Colonic mucosa (tissue), 4 donors: Measurements from ENCODE around the gene IL1RL1. TPM values are rescaled to one million over a fixed set of nuclear protein-coding genes. Genes with fewer than 3 reads are reported as not detected.

ENCODE experiments used
- DNase-seq: peaks from one replicate; pipeline ENCODE4 v3.0.0-alpha.2; 2020
- H3K27ac ChIP-seq: fragments of 200-600 bp; one replicate; pipeline ENCODE4 v1.8.0; 2021
- H3K27me3 ChIP-seq: fragments of 200-600 bp; one replicate; pipeline ENCODE4 v1.8.0; 2021
- H3K36me3 ChIP-seq: fragments of 200-600 bp; one replicate; pipeline ENCODE4 v1.8.0; 2021
- H3K4me1 ChIP-seq: fragments of 200-600 bp; one replicate; pipeline ENCODE4 v1.8.0; 2021; ENCODE audit warnings: mild to moderate bottlenecking
- H3K4me3 ChIP-seq: fragments of 200-600 bp; one replicate; pipeline ENCODE4 v1.8.0; 2021
- H3K9ac ChIP-seq, 2 donors: one replicate each; pipeline ENCODE4 v1.7.0; 2013; ENCODE audit warnings: control low read depth in 2 of 2, low read depth in 2 of 2, low read length in 2 of 2
- H3K9me3 ChIP-seq: fragments of 200-600 bp; one replicate; pipeline ENCODE4 v1.8.0; 2021
- CTCF ChIP-seq: fragments of 200-600 bp; IDR thresholded peaks from one replicate; pipeline ENCODE4 v1.8.0; 2022; ENCODE audit warnings: antibody characterized with exemption, mild to moderate bottlenecking
- intact Hi-C: fragments of 100-400 bp; cut with DNase I; formaldehyde crosslinking; loops from one replicate; pipeline ENCODE4 v1.14.1; 2022
- total RNA-seq, 2 donors: library from RNA; stranded (reverse); fragmentation: NEBNext Ultra II Directional in 1 of 2; extraction: Animal tissue kit (Norgen Biotek cat#: 25700) in 1 of 2; gene quantifications; one replicate each; pipeline ENCODE4 v1.2.1, GENCODE V29; 2021
- donor health status: healthy.
- donor health status: DM: no; HTN: no; CAD: no.
- donor health status: DM: no; HTN: no; CAD: no.

Gene IL1RL1
- total RNA-seq, 2 donors from 2014 or later = 1.2 to 2.1 TPM

GRCh38 chr2:102386867-102387541 lies 75.6 kb downstream of the IL1RL1 start:
- Histone ChIP-seq H3K36me3 (no peaks in the 10 kb centered on the region), H3K4me1 (no peaks in the 10 kb centered on the region), H3K9ac (no peak overlapping the region), H3K27ac (no peak overlapping the region), H3K4me3 (no peak overlapping the region), H3K27me3 (no peaks in the 10 kb centered on the region), H3K9me3 (no peaks in the 10 kb centered on the region)
- no peak for TF ChIP-seq CTCF
- intact Hi-C loops = no loop called here
- DNase-seq = no peak

- no peaks in the 10 kb centered on the region for H3K36me3 ChIP-seq
- intact Hi-C loops = no loop called here
Observed at GRCh38 chr2:102387763-102388546, 76.6 kb downstream of the IL1RL1 start.

GRCh38 chr2:102391565-102391964 lies 80.2 kb downstream of the IL1RL1 start:
- intact Hi-C loops = no loop called here
- TF ChIP-seq CTCF = no peak

More at GRCh38 chr2:102387763-102388546, 76.6 kb downstream of the IL1RL1 start:
- no peaks in the 10 kb centered on the region for H3K4me1 ChIP-seq
- TF ChIP-seq CTCF = no peak
- no peak overlapping the region for H3K9ac ChIP-seq
- H3K4me3 ChIP-seq = no peak overlapping the region
- no peak overlapping the region for H3K27ac ChIP-seq
- H3K9me3 ChIP-seq = no peaks in the 10 kb centered on the region
- no peaks in the 10 kb centered on the region for H3K27me3 ChIP-seq
- no peak for DNase-seq

GRCh38 chr2:102392096-102392495 lies 80.7 kb downstream of the IL1RL1 start:
- no peaks in the 10 kb centered on the region for H3K27me3 ChIP-seq
- H3K4me1 ChIP-seq = no peaks in the 10 kb centered on the region
- intact Hi-C loops = no loop called here
- H3K36me3 ChIP-seq = no peaks in the 10 kb centered on the region
- no peak for TF ChIP-seq CTCF
- no peak overlapping the region for H3K4me3 ChIP-seq
- no peak for DNase-seq
- H3K9ac ChIP-seq = no peak overlapping the region
- H3K9me3 ChIP-seq = no peaks in the 10 kb centered on the region
- H3K27ac ChIP-seq = no peak overlapping the region

More at GRCh38 chr2:102391565-102391964, 80.2 kb downstream of the IL1RL1 start:
- Histone ChIP-seq H3K9ac (no peak overlapping the region), H3K9me3 (no peaks in the 10 kb centered on the region), H3K27ac (no peak overlapping the region), H3K36me3 (no peaks in the 10 kb centered on the region), H3K27me3 (no peaks in the 10 kb centered on the region), H3K4me1 (no peaks in the 10 kb centered on the region), H3K4me3 (no peak overlapping the region)
- DNase-seq = no peak

GRCh38 chr2:102392942-102393341 lies 81.6 kb downstream of the IL1RL1 start:
- Histone ChIP-seq H3K9ac (no peak overlapping the region), H3K27me3 (no peaks in the 10 kb centered on the region), H3K36me3 (no peaks in the 10 kb centered on the region), H3K27ac (no peak overlapping the region), H3K4me1 (no peaks in the 10 kb centered on the region), H3K4me3 (no peak overlapping the region), H3K9me3 (no peaks in the 10 kb centered on the region)
- intact Hi-C loops = no loop called here
- no peak for DNase-seq
- TF ChIP-seq CTCF = no peak
